Keratinocyte (primary cell): Measurements from ENCODE around the gene ADRB2.

Experiments used
- EZH2 ChIP-seq: IDR thresholded peaks from one replicate; pipeline ENCODE4 v1.6.1; 2012; ENCODE audit warnings: inconsistent platforms, mild to moderate bottlenecking, low read length, moderate library complexity
- TF ChIP-seq, protein P1 (sequence below), 3 experiments: IDR thresholded peaks in 1 of 3; conservative IDR thresholded peaks in 1 of 3; optimal IDR thresholded peaks in 1 of 3; 2 replicates in 2 of 3; 3 replicates in 1 of 3; pipeline versions ENCODE3 to v1.5.1; 2011; ENCODE audit warnings: low read length in 3 of 3, mild to moderate bottlenecking in 3 of 3, moderate library complexity in 2 of 3, control low read depth in 1 of 3, inconsistent platforms in 1 of 3; ENCODE audit not compliant: insufficient read depth in 2 of 3; ENCODE audit errors: extremely low read depth in 1 of 3

DNA sequence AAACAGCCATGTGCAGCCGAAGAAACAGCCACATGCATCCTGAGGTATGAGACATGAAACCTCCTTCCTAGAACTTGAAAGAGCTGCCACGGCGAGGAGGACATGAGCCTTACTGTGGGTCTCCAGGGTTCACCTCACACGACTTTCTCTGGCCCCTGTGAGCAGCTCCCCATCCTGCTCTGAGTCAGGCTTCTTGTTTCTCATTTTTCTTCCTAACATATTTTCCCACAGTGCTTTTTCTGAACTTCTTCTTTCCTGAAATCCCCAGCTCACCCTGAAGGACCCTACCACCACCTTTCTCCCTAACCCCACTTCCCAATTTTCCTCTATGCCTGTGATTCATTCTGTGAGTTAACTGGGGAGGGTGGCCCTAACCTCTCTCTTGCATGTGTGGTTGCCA, 33.7 kb upstream of the ADRB2 start:
- TF ChIP-seq, protein P1, sequence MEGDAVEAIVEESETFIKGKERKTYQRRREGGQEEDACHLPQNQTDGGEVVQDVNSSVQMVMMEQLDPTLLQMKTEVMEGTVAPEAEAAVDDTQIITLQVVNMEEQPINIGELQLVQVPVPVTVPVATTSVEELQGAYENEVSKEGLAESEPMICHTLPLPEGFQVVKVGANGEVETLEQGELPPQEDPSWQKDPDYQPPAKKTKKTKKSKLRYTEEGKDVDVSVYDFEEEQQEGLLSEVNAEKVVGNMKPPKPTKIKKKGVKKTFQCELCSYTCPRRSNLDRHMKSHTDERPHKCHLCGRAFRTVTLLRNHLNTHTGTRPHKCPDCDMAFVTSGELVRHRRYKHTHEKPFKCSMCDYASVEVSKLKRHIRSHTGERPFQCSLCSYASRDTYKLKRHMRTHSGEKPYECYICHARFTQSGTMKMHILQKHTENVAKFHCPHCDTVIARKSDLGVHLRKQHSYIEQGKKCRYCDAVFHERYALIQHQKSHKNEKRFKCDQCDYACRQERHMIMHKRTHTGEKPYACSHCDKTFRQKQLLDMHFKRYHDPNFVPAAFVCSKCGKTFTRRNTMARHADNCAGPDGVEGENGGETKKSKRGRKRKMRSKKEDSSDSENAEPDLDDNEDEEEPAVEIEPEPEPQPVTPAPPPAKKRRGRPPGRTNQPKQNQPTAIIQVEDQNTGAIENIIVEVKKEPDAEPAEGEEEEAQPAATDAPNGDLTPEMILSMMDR (optimal IDR thresholded peaks at IDR 0.05 in 1 of 3, IDR thresholded peaks at IDR 0.05 in 1 of 3, conservative IDR thresholded peaks at IDR 0.05 in 1 of 3; ENCODE audit: extremely low read depth in 1 of 3, insufficient read depth in 2 of 3, low read length in 3 of 3): no peak
- TF ChIP-seq EZH2: no peak
